ENCODE results near the gene CYBA. TPM values are rescaled to one million over a fixed set of nuclear protein-coding genes. Genes with fewer than 3 reads are reported as not detected.

Gene CYBA
- total RNA-seq, 1 donor from 2014 or later: 51.8 TPM

GRCh38 chr16:88597856-88598491, 52.9 kb downstream of the CYBA start:
- peaks cover 49% of the 10 kb centered on the region for H3K36me3 Mint-ChIP-seq (ENCODE audit: unreplicated experiment)
- no peaks in the 10 kb centered on the region for H3K4me1 Mint-ChIP-seq (ENCODE audit: unreplicated experiment)
- no peak for DNase-seq (ENCODE audit: extremely low spot score, unreplicated experiment)
- TF ChIP-seq CTCF (IDR thresholded peaks at IDR 0.05): no peak
- no peak overlapping the region for H3K27ac Mint-ChIP-seq (ENCODE audit: unreplicated experiment)
- H3K9me3 Mint-ChIP-seq (ENCODE audit: unreplicated experiment): no peaks in the 10 kb centered on the region
- no peak overlapping the region for H3K4me3 Mint-ChIP-seq (ENCODE audit: unreplicated experiment)
- H3K27me3 Mint-ChIP-seq (ENCODE audit: unreplicated experiment): no peaks in the 10 kb centered on the region

DNA sequence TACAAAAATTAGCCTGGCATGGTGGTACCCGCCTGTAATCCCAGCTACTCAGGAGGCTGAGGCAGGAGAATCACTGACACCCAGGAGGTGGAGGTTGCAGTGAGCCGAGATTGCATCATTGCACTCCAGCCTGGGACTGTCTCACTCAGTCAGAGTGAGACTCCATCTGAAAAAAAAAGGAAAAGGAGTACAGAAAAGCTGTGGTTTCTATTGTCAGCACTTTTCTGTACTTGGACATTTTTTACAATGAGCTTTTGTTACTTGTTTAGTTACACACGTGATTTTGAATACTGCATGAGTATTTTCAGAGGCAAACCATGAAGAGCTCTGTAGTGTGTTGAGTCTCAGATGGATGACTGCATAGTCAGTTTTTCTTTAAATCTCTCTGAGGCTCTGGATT, 54.4 kb downstream of the CYBA start:
- Mint-ChIP-seq H3K9me3 (ENCODE audit: unreplicated experiment) (no peaks in the 10 kb centered on the region), H3K27ac (ENCODE audit: unreplicated experiment) (no peak overlapping the region), H3K4me3 (ENCODE audit: unreplicated experiment) (no peak overlapping the region), H3K36me3 (ENCODE audit: unreplicated experiment) (peaks cover 48% of the 10 kb centered on the region), H3K4me1 (ENCODE audit: unreplicated experiment) (no peaks in the 10 kb centered on the region), H3K27me3 (ENCODE audit: unreplicated experiment) (no peaks in the 10 kb centered on the region)
- TF ChIP-seq CTCF (IDR thresholded peaks at IDR 0.05): no peak
- DNase-seq (ENCODE audit: extremely low spot score, unreplicated experiment): no peak

DNA sequence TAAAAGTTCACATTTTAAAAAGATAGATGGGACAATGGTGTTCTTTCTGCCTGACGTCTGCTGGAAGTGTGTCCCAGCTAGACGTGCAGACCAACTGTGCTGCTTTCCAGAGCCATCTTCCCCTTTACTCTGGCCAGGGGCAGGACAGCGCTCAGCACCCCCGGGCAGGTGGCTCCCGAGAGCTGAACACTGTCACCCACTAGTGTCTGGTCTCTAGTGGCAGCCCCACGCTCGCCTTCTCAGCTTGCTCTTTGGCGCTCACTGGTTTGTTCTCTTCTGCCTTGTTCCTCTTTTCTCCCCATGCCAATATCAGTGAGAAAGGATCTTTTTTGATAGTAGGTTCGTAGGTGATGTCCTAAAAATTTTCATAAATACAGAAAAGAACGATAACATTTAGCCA, 54.9 kb downstream of the CYBA start:
- Mint-ChIP-seq H3K9me3 (ENCODE audit: unreplicated experiment) (no peaks in the 10 kb centered on the region), H3K4me1 (ENCODE audit: unreplicated experiment) (no peaks in the 10 kb centered on the region), H3K27me3 (ENCODE audit: unreplicated experiment) (no peaks in the 10 kb centered on the region), H3K4me3 (ENCODE audit: unreplicated experiment) (no peak overlapping the region), H3K36me3 (ENCODE audit: unreplicated experiment) (peaks cover 46% of the 10 kb centered on the region), H3K27ac (ENCODE audit: unreplicated experiment) (no peak overlapping the region)
- no peak for TF ChIP-seq CTCF (IDR thresholded peaks at IDR 0.05)
- DNase-seq (ENCODE audit: extremely low spot score, unreplicated experiment): no peak

DNA sequence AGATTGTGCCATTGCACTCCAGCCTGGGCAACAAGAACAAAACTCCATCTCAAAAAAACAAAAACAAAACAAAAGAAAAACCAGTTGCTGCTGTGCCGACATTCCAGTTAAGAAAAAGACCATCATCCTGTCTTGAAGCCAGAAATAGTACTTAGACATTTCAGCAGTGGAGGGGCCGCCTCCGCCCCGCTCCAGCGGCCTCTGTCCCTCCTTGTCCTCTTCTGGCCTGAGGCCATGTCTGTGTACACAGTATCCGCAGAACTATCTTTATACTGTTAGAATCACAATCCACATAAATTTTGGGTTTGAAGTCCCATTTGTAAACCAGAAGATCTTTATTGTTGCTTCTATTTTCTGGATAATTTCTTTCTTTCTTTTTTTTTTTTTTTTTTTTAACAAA, 55.8 kb downstream of the CYBA start:
- no peak for TF ChIP-seq CTCF (IDR thresholded peaks at IDR 0.05)
- DNase-seq (ENCODE audit: extremely low spot score, unreplicated experiment): no peak
- H3K4me3 Mint-ChIP-seq (ENCODE audit: unreplicated experiment): no peak overlapping the region
- no peak overlapping the region for H3K27ac Mint-ChIP-seq (ENCODE audit: unreplicated experiment)
- no peaks in the 10 kb centered on the region for H3K9me3 Mint-ChIP-seq (ENCODE audit: unreplicated experiment)
- no peaks in the 10 kb centered on the region for H3K27me3 Mint-ChIP-seq (ENCODE audit: unreplicated experiment)
- no peaks in the 10 kb centered on the region for H3K4me1 Mint-ChIP-seq (ENCODE audit: unreplicated experiment)
- H3K36me3 Mint-ChIP-seq (ENCODE audit: unreplicated experiment): peaks cover 42% of the 10 kb centered on the region

GRCh38 chr16:88593910-88594309, 56.9 kb downstream of the CYBA start:
- Mint-ChIP-seq H3K27ac (ENCODE audit: unreplicated experiment) (no peak overlapping the region), H3K36me3 (ENCODE audit: unreplicated experiment) (peaks cover 42% of the 10 kb centered on the region), H3K4me3 (ENCODE audit: unreplicated experiment) (no peak overlapping the region), H3K27me3 (ENCODE audit: unreplicated experiment) (no peaks in the 10 kb centered on the region), H3K9me3 (ENCODE audit: unreplicated experiment) (no peaks in the 10 kb centered on the region), H3K4me1 (ENCODE audit: unreplicated experiment) (no peaks in the 10 kb centered on the region)
- no peak for TF ChIP-seq CTCF (IDR thresholded peaks at IDR 0.05)
- no peak for DNase-seq (ENCODE audit: extremely low spot score, unreplicated experiment)

All from osteocyte (in vitro differentiated cells).